SU-DHL-6 (cell line): ENCODE data around the gene NDUFA8.

Source experiments
- H2AFZ ChIP-seq: fragments of 200-600 bp; sonication (generic); 2 replicates; pipeline ENCODE4 v1.6.1; 2014; ENCODE audit warnings: low read depth, mild to moderate bottlenecking, moderate library complexity, mixed read lengths, antibody characterized with exemption, low read length; ENCODE audit not compliant: severe bottlenecking
- H3F3A ChIP-seq: fragments of 200-600 bp; shearing (Covaris generic); 2 replicates; pipeline ENCODE4 v1.6.0; 2016; ENCODE audit warnings: antibody characterized with exemption, mild to moderate bottlenecking; ENCODE audit not compliant: insufficient read depth
- H3K27ac ChIP-seq: fragments of 200-600 bp; sonication (generic); 2 replicates; pipeline ENCODE4 v1.5.1; 2016; ENCODE audit warnings: low read depth, mild to moderate bottlenecking, low read length, moderate library complexity, mixed read lengths
- H3K27me3 ChIP-seq: fragments of 200-600 bp; sonication (generic), shearing (Covaris generic); 2 replicates; pipeline ENCODE4 v1.6.0; 2014; ENCODE audit warnings: mild to moderate bottlenecking, low read length
- H3K36me3 ChIP-seq: fragments of 200-600 bp; sonication (generic); 2 replicates; pipeline ENCODE4 v1.6.1; 2014; ENCODE audit warnings: mild to moderate bottlenecking, low read length, mixed read lengths
- H3K4me2 ChIP-seq: fragments of 300-600, 200-600 bp; shearing (Covaris generic), sonication (generic); 2 replicates; pipeline ENCODE4 v1.6.0; 2014; ENCODE audit warnings: low read length, low read depth, mild to moderate bottlenecking; ENCODE audit not compliant: poor library complexity, severe bottlenecking
- H3K4me3 ChIP-seq: fragments of 200-600 bp; sonication (generic); 2 replicates; pipeline ENCODE4 v1.5.1; 2014; ENCODE audit warnings: antibody characterized with exemption, low read length, mild to moderate bottlenecking, mixed read lengths; ENCODE audit not compliant: insufficient read depth, poor library complexity, severe bottlenecking
- H3K79me2 ChIP-seq: fragments of 200-600 bp; sonication (generic); 2 replicates; pipeline ENCODE4 v1.6.1; 2014; ENCODE audit warnings: mild to moderate bottlenecking, low read length, moderate library complexity; ENCODE audit not compliant: insufficient read depth
- H3K9ac ChIP-seq: fragments of 200-600 bp; sonication (generic); 2 replicates; pipeline ENCODE4 v1.7.0; 2014; ENCODE audit warnings: mild to moderate bottlenecking, low read length
- H3K9me2 ChIP-seq: fragments of 200-600 bp; sonication (generic); replicated peaks from 2 replicates; pipeline ENCODE4 v1.6.1; 2014; ENCODE audit warnings: low read length; ENCODE audit not compliant: insufficient read depth
- H3K9me3 ChIP-seq: fragments of 200-600 bp; sonication (generic); 2 replicates; pipeline ENCODE4 v1.6.1; 2014; ENCODE audit warnings: low read length, mixed read lengths; ENCODE audit not compliant: insufficient read depth
- H4K20me1 ChIP-seq: fragments of 200-600 bp; sonication (generic); 2 replicates; pipeline ENCODE4 v1.6.1; 2014; ENCODE audit warnings: low read depth, mild to moderate bottlenecking, antibody characterized with exemption, low read length, moderate library complexity, mixed read lengths
- EZH2phosphoT487 ChIP-seq: fragments of 200-600 bp; sonication (generic), shearing (Covaris generic); conservative IDR thresholded peaks from 2 replicates; pipeline ENCODE4 v1.6.1; 2018; ENCODE audit warnings: mild to moderate bottlenecking, antibody characterized with exemption, low read length, moderate library complexity, mixed read lengths
- TF ChIP-seq, protein P1 (sequence below): fragments of 200-600 bp; sonication (generic); IDR thresholded peaks from one replicate; pipeline ENCODE4 v1.5.1; 2017; ENCODE audit warnings: antibody characterized with exemption, mild to moderate bottlenecking, low read length, moderate library complexity; ENCODE audit not compliant: insufficient read depth, poor library complexity, severe bottlenecking

Gene NDUFA8

GRCh38 chr9:122116040-122116439 is 43.5 kb downstream of the NDUFA8 start:
- Histone ChIP-seq H3F3A (no peaks in the 10 kb centered on the region), H3K9ac (no peak overlapping the region), H3K27ac (no peak overlapping the region), H3K4me2 (no peak overlapping the region), H3K9me2 (no peaks in the 10 kb centered on the region), H3K36me3 (no peaks in the 10 kb centered on the region), H3K79me2 (no peaks in the 10 kb centered on the region), H3K4me3 (no peak overlapping the region), H4K20me1 (no peaks in the 10 kb centered on the region), H3K27me3 (no peaks in the 10 kb centered on the region), H3K9me3 (no peaks in the 10 kb centered on the region), H2AFZ (no peak overlapping the region)
- TF ChIP-seq EZH2phosphoT487: no peak
- TF ChIP-seq, protein P1, sequence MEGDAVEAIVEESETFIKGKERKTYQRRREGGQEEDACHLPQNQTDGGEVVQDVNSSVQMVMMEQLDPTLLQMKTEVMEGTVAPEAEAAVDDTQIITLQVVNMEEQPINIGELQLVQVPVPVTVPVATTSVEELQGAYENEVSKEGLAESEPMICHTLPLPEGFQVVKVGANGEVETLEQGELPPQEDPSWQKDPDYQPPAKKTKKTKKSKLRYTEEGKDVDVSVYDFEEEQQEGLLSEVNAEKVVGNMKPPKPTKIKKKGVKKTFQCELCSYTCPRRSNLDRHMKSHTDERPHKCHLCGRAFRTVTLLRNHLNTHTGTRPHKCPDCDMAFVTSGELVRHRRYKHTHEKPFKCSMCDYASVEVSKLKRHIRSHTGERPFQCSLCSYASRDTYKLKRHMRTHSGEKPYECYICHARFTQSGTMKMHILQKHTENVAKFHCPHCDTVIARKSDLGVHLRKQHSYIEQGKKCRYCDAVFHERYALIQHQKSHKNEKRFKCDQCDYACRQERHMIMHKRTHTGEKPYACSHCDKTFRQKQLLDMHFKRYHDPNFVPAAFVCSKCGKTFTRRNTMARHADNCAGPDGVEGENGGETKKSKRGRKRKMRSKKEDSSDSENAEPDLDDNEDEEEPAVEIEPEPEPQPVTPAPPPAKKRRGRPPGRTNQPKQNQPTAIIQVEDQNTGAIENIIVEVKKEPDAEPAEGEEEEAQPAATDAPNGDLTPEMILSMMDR: no peak

GRCh38 chr9:122115176-122116035 is 44.2 kb downstream of the NDUFA8 start:
- Histone ChIP-seq H3K9ac (no peak overlapping the region), H3K9me2 (no peaks in the 10 kb centered on the region), H4K20me1 (no peaks in the 10 kb centered on the region), H2AFZ (no peak overlapping the region), H3K27ac (no peak overlapping the region), H3K27me3 (no peaks in the 10 kb centered on the region), H3F3A (no peaks in the 10 kb centered on the region), H3K79me2 (no peaks in the 10 kb centered on the region), H3K4me3 (no peak overlapping the region), H3K36me3 (no peaks in the 10 kb centered on the region), H3K9me3 (no peaks in the 10 kb centered on the region), H3K4me2 (no peak overlapping the region)
- TF ChIP-seq, protein P1: no peak
- no peak for TF ChIP-seq EZH2phosphoT487

DNA sequence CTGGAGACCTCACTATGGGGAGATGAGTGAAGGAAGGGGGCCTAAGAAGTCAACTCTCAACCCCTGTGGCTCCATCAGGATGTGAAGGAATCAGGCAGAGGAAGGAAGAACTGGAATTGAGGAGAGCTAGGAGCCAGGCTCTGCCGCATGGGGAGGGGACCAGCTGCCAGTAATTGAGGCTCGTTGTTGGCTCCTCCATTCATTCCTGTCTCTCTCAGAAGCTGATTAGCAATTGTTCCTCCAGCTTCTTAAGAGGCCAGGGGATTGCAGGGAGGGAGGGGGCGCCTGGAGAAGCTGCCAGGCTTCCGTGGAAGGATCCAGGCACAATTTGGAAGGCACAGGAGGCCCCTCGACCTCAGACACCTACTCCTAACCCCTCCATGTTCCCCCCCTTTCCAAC is 46.0 kb downstream of the NDUFA8 start:
- H3K9me2 ChIP-seq: no peaks in the 10 kb centered on the region
- no peak overlapping the region for H3K27ac ChIP-seq
- H2AFZ ChIP-seq: no peak overlapping the region
- H3K4me3 ChIP-seq: no peak overlapping the region
- H4K20me1 ChIP-seq: no peaks in the 10 kb centered on the region
- TF ChIP-seq EZH2phosphoT487: no peak
- TF ChIP-seq, protein P1: no peak
- H3K4me2 ChIP-seq: no peak overlapping the region
- no peaks in the 10 kb centered on the region for H3K9me3 ChIP-seq
- no peak overlapping the region for H3K9ac ChIP-seq
- H3F3A ChIP-seq: no peaks in the 10 kb centered on the region
- H3K79me2 ChIP-seq: no peaks in the 10 kb centered on the region
- H3K36me3 ChIP-seq: no peaks in the 10 kb centered on the region
- no peaks in the 10 kb centered on the region for H3K27me3 ChIP-seq
